SK-N-SH (cell line): ENCODE measurements around the gene DGCR2. TPM values are rescaled to one million over a fixed set of nuclear protein-coding genes. Genes with fewer than 3 reads are reported as not detected.

Experiments
- CTCF ChIA-PET: fragments of 300-600, 350-600 bp; formaldehyde crosslinking; extraction: SDS; loops from one replicate; lab custom pipeline; 2021; lab: Yijun Ruan, JAX
- POLR2A ChIA-PET: fragments of 350-600 bp; sonication (Branson Sonifier 250); formaldehyde crosslinking; extraction: SDS; loops from one replicate; lab custom pipeline; 2020; ENCODE audit warnings: antibody characterized with exemption, inconsistent platforms; lab: Yijun Ruan, JAX
- DNase-seq: peaks from one replicate; pipeline ENCODE4 v3.0.0; 2012
- H2AFZ ChIP-seq: fragments of 200-600 bp; sonication (generic); 2 replicates; pipeline ENCODE4 v1.8.1; 2016; ENCODE audit warnings: antibody characterized with exemption, mild to moderate bottlenecking, low read depth
- H3F3A ChIP-seq: fragments of 200-600 bp; sonication (generic); replicated peaks from 2 replicates; pipeline ENCODE3; 2016; ENCODE audit warnings: antibody characterized with exemption, mild to moderate bottlenecking; ENCODE audit not compliant: insufficient read depth
- H3K27ac ChIP-seq, 2 experiments: fragments of 200-500 bp in 1 of 2; fragments of 200-600 bp in 1 of 2; sonication (Bioruptor generic) in 1 of 2; sonication (generic), shearing (Covaris generic) in 1 of 2; 2 replicates each; pipeline versions ENCODE4 v1.5.1 to v1.6.1; 2014 to 2016; ENCODE audit warnings: low read depth in 2 of 2, inconsistent platforms in 1 of 2, low read length in 1 of 2, mild to moderate bottlenecking in 1 of 2, mixed read lengths in 1 of 2
- H3K27me3 ChIP-seq: fragments of 200-600 bp; sonication (generic), shearing (Covaris generic); 2 replicates; pipeline ENCODE4 v1.6.1; 2016; ENCODE audit warnings: mixed run types; ENCODE audit not compliant: insufficient read depth
- H3K36me3 ChIP-seq, 2 experiments: fragments of 200-500 bp in 1 of 2; fragments of 200-600 bp in 1 of 2; sonication (Bioruptor generic) in 1 of 2; sonication (generic) in 1 of 2; replicated peaks in 1 of 2; 2 replicates each; pipeline versions ENCODE3 to v1.5.1; 2014 to 2016; ENCODE audit warnings: low read length in 1 of 2, mild to moderate bottlenecking in 1 of 2; ENCODE audit not compliant: insufficient read depth in 2 of 2, control insufficient read depth in 1 of 2
- H3K4me1 ChIP-seq, 2 experiments: fragments of 200-500 bp in 1 of 2; fragments of 200-600 bp in 1 of 2; sonication (Bioruptor generic) in 1 of 2; sonication (generic), shearing (Covaris generic) in 1 of 2; 2 replicates each; pipeline versions ENCODE4 v1.5.1 to v1.6.1; 2014 to 2016; ENCODE audit warnings: low read depth in 1 of 2, low read length in 1 of 2, mixed run types in 1 of 2; ENCODE audit not compliant: insufficient read depth in 2 of 2, control insufficient read depth in 1 of 2
- H3K4me2 ChIP-seq: fragments of 200-600 bp; sonication (generic), shearing (Covaris generic); 2 replicates; pipeline ENCODE4 v1.6.1; 2017; ENCODE audit warnings: mixed run types
- H3K4me3 ChIP-seq, 2 experiments: fragments of 200-500 bp in 1 of 2; fragments of 200-600 bp in 1 of 2; sonication (Bioruptor generic) in 1 of 2; sonication (generic), shearing (Covaris generic) in 1 of 2; 2 replicates each; pipeline versions ENCODE4 v1.5.1 to v1.8.1; 2014 to 2016; ENCODE audit warnings: low read depth in 2 of 2, inconsistent platforms in 1 of 2, low read length in 1 of 2, mild to moderate bottlenecking in 1 of 2, mixed read lengths in 1 of 2, moderate library complexity in 1 of 2
- H3K79me2 ChIP-seq: fragments of 200-600 bp; sonication (generic); 2 replicates; pipeline ENCODE4 v1.8.1; 2017; ENCODE audit warnings: mild to moderate bottlenecking; ENCODE audit not compliant: insufficient read depth
- H3K9ac ChIP-seq: fragments of 200-600 bp; sonication (generic); 2 replicates; pipeline ENCODE4 v1.6.1; 2017; ENCODE audit warnings: mixed run types
- H3K9me2 ChIP-seq: fragments of 200-600 bp; sonication (generic); 2 replicates; pipeline ENCODE4 v1.6.1; 2017; ENCODE audit warnings: mixed run types
- H3K9me3 ChIP-seq: fragments of 200-600 bp; sonication (generic); 2 replicates; pipeline ENCODE4 v1.6.1; 2017; ENCODE audit warnings: mixed run types, mild to moderate bottlenecking, moderate library complexity
- H4K20me1 ChIP-seq: fragments of 200-600 bp; sonication (generic); 2 replicates; pipeline ENCODE4 v1.6.1; 2017; ENCODE audit warnings: mild to moderate bottlenecking, mixed run types; ENCODE audit not compliant: insufficient read depth
- CHD2 ChIP-seq: fragments of 150-350 bp; IDR thresholded peaks from 2 replicates; pipeline ENCODE4 v1.6.1; 2018; ENCODE audit warnings: low read length; ENCODE audit not compliant: partially characterized antibody
- FOSL2 ChIP-seq: IDR thresholded peaks from 2 replicates; pipeline ENCODE4 v1.4.0; 2012; ENCODE audit warnings: low read depth, mild to moderate bottlenecking, moderate library complexity, borderline replicate concordance
- FOXJ3 ChIP-seq: sonication (generic); formaldehyde crosslinking; IDR thresholded peaks from 2 replicates; pipeline ENCODE4 v1.5.1; 2020; ENCODE audit warnings: mild to moderate bottlenecking, missing genetic modification reagents
- GABPA ChIP-seq: IDR thresholded peaks from 2 replicates; pipeline ENCODE4 v1.4.0; 2012; ENCODE audit warnings: low read depth, mild to moderate bottlenecking
- JUND ChIP-seq: IDR thresholded peaks from 2 replicates; pipeline ENCODE4 v1.4.0; 2012
- MEF2A ChIP-seq: IDR thresholded peaks from 2 replicates; pipeline ENCODE4 v1.4.0; 2012; ENCODE audit warnings: low read depth, borderline replicate concordance
- MXI1 ChIP-seq: IDR thresholded peaks from 2 replicates; pipeline ENCODE4 v1.6.1; 2012; ENCODE audit warnings: mild to moderate bottlenecking, low read depth, low read length, improper control_type of control experiment
- NFIC ChIP-seq: IDR thresholded peaks from 2 replicates; pipeline ENCODE4 v1.4.0; 2012; ENCODE audit warnings: borderline replicate concordance
- NRF1 ChIP-seq: IDR thresholded peaks from 2 replicates; pipeline ENCODE4 v1.6.1; 2012; ENCODE audit warnings: low read depth, mild to moderate bottlenecking, low read length
- PBX3 ChIP-seq: IDR thresholded peaks from 2 replicates; pipeline ENCODE4; 2012
- POLR2AphosphoS5 ChIP-seq: IDR thresholded peaks from 2 replicates; pipeline ENCODE4 v1.6.1; 2012; ENCODE audit warnings: low read depth, low read length
- RAD21 ChIP-seq: IDR thresholded peaks from 2 replicates; pipeline ENCODE4 v1.6.1; 2012; ENCODE audit warnings: mild to moderate bottlenecking, low read length
- RXRA ChIP-seq: IDR thresholded peaks from 2 replicates; pipeline ENCODE4 v1.4.0; 2012; ENCODE audit warnings: low read depth, mild to moderate bottlenecking, borderline replicate concordance
- SIN3A ChIP-seq: IDR thresholded peaks from 2 replicates; pipeline ENCODE4 v1.6.1; 2012; ENCODE audit warnings: low read depth, mild to moderate bottlenecking, low read length, moderate library complexity, borderline replicate concordance
- SMC3 ChIP-seq: IDR thresholded peaks from 2 replicates; pipeline ENCODE4 v1.6.1; 2012; ENCODE audit warnings: low read depth, low read length, improper control_type of control experiment
- TEAD4 ChIP-seq: IDR thresholded peaks from 2 replicates; pipeline ENCODE4 v1.4.0; 2012; ENCODE audit warnings: mild to moderate bottlenecking, borderline replicate concordance; ENCODE audit not compliant: insufficient read depth
- WGBS: methylation state at CpG from one replicate; pipeline ENCODE4 v1.1.6; 2017; ENCODE audit warnings: low lambda C conversion rate; 5-methylcytosine and 5-hydroxymethylcytosine counted together
- polyA plus RNA-seq, 3 experiments: library from polyadenylated mRNA; depleted of rRNA; stranded (reverse); fragments of >200 nt; gene quantifications; 2 replicates each; pipeline ENCODE4 v1.2.3, GENCODE V29; 2012
- TF ChIP-seq, protein P1 (sequence below): IDR thresholded peaks from 2 replicates; pipeline ENCODE4 v1.6.1; 2012; ENCODE audit warnings: mild to moderate bottlenecking, low read depth, low read length, moderate library complexity
- TF ChIP-seq, protein P2 (sequence below): fragments of 200-600 bp; sonication (generic); IDR thresholded peaks from 2 replicates; pipeline ENCODE4 v1.6.1; 2017; ENCODE audit warnings: antibody characterized with exemption, mild to moderate bottlenecking, moderate library complexity

DGCR2 gene
- polyA plus RNA-seq, 1 of the 3 experiments (the other 2 are of a cell fraction) = 30.4 TPM

- CTCF ChIA-PET = interaction anchor here (0.6 kb wide), 1 partner anchor 11 kb away, joined by 3 read pairs; no protein-coding TSS in a partner anchor
- Histone ChIP-seq H3K4me2 (no peak overlapping the region), H3K9me2 (no peaks in the 10 kb centered on the region), H3K27me3 (no peaks in the 10 kb centered on the region), H3K4me1 (peaks cover 0 to 7% of the 10 kb centered on the region in 2 experiments; a peak in 1 of 4 replicates), H3K9me3 (no peaks in the 10 kb centered on the region), H3K27ac (no peak overlapping the region), H3K9ac (no peak overlapping the region), H3F3A (no peaks in the 10 kb centered on the region), H4K20me1 (no peaks in the 10 kb centered on the region), H3K4me3 (no peak overlapping the region), H3K79me2 (no peaks in the 10 kb centered on the region), H3K36me3 (no peaks in the 10 kb centered on the region), H2AFZ (no peak overlapping the region)
- DNase-seq = no peak
- POLR2A ChIA-PET = no interaction called here
- WGBS = 81% methylated on average over 15 of the region's 33 CpGs
- TF ChIP-seq POLR2AphosphoS5 (no peak), JUND (no peak), SIN3A (no peak), MXI1 (no peak), NFIC (no peak), RXRA (no peak), RAD21 (no peak), FOSL2 (no peak)
- TF ChIP-seq, protein P1, sequence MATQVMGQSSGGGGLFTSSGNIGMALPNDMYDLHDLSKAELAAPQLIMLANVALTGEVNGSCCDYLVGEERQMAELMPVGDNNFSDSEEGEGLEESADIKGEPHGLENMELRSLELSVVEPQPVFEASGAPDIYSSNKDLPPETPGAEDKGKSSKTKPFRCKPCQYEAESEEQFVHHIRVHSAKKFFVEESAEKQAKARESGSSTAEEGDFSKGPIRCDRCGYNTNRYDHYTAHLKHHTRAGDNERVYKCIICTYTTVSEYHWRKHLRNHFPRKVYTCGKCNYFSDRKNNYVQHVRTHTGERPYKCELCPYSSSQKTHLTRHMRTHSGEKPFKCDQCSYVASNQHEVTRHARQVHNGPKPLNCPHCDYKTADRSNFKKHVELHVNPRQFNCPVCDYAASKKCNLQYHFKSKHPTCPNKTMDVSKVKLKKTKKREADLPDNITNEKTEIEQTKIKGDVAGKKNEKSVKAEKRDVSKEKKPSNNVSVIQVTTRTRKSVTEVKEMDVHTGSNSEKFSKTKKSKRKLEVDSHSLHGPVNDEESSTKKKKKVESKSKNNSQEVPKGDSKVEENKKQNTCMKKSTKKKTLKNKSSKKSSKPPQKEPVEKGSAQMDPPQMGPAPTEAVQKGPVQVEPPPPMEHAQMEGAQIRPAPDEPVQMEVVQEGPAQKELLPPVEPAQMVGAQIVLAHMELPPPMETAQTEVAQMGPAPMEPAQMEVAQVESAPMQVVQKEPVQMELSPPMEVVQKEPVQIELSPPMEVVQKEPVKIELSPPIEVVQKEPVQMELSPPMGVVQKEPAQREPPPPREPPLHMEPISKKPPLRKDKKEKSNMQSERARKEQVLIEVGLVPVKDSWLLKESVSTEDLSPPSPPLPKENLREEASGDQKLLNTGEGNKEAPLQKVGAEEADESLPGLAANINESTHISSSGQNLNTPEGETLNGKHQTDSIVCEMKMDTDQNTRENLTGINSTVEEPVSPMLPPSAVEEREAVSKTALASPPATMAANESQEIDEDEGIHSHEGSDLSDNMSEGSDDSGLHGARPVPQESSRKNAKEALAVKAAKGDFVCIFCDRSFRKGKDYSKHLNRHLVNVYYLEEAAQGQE = no peak
Observed at GRCh38 chr22:18991821-18992442, 130.3 kb downstream of the DGCR2 start.

DNA sequence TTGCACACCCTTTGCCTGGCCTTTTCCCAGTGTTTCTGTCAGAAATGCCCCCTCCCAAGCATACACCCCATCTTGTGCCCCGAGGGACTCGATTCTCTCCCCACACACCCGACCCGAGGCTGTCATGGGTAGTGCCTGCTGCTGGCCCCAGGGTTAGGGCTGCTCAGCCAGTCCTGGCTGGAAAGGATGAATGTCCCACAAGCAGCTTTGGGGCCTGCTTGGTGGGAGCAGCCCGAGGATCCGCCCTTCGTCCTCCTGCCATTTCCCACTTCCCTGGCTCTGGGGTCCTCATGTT is 131.1 kb downstream of the DGCR2 start:
- ChIA-PET POLR2A (no interaction called here), CTCF (interaction anchor here (0.5 to 0.6 kb wide), 2 partner anchors 10 to 12 kb away, joined by 3 read pairs; no protein-coding TSS in a partner anchor)
- H3K79me2 ChIP-seq = no peaks in the 10 kb centered on the region
- no peak overlapping the region for H3K4me2 ChIP-seq
- no peaks in the 10 kb centered on the region for H4K20me1 ChIP-seq
- H3K9ac ChIP-seq = no peak overlapping the region
- H3K9me3 ChIP-seq = no peaks in the 10 kb centered on the region
- WGBS = 66% methylated on average over 7 of the region's 7 CpGs
- H3K27me3 ChIP-seq = no peaks in the 10 kb centered on the region
- no peak overlapping the region for H3K27ac ChIP-seq
- no peaks in the 10 kb centered on the region for H3F3A ChIP-seq
- H3K4me1 ChIP-seq = peaks cover 0 to 7% of the 10 kb centered on the region in 2 experiments; a peak in 1 of 4 replicates
- no peak for DNase-seq
- H2AFZ ChIP-seq = no peak overlapping the region
- H3K36me3 ChIP-seq = no peaks in the 10 kb centered on the region
- H3K4me3 ChIP-seq = no peak overlapping the region
- no peaks in the 10 kb centered on the region for H3K9me2 ChIP-seq
- TF ChIP-seq TEAD4 = no peak
- TF ChIP-seq FOXJ3 (CRISPR knock-in tag) = no peak
- TF ChIP-seq, protein P2, sequence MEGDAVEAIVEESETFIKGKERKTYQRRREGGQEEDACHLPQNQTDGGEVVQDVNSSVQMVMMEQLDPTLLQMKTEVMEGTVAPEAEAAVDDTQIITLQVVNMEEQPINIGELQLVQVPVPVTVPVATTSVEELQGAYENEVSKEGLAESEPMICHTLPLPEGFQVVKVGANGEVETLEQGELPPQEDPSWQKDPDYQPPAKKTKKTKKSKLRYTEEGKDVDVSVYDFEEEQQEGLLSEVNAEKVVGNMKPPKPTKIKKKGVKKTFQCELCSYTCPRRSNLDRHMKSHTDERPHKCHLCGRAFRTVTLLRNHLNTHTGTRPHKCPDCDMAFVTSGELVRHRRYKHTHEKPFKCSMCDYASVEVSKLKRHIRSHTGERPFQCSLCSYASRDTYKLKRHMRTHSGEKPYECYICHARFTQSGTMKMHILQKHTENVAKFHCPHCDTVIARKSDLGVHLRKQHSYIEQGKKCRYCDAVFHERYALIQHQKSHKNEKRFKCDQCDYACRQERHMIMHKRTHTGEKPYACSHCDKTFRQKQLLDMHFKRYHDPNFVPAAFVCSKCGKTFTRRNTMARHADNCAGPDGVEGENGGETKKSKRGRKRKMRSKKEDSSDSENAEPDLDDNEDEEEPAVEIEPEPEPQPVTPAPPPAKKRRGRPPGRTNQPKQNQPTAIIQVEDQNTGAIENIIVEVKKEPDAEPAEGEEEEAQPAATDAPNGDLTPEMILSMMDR = no peak
- no peak for TF ChIP-seq CHD2
- TF ChIP-seq SIN3A = no peak
- TF ChIP-seq NFIC = no peak
- no peak for TF ChIP-seq MEF2A
- no peak for TF ChIP-seq MXI1
- no peak for TF ChIP-seq PBX3
- TF ChIP-seq GABPA = no peak
- TF ChIP-seq JUND = no peak
- TF ChIP-seq SMC3 = no peak
- TF ChIP-seq, protein P1 = no peak
- TF ChIP-seq NRF1 = no peak
